ENCODE data around the gene PRKCB. TPM values are rescaled to one million over a fixed set of nuclear protein-coding genes. Genes with fewer than 3 reads are reported as not detected.
A peak's percentile ranks its signal among the peaks of the same experiment; 100 is the strongest.

Gene PRKCB
- total and polyA plus RNA-seq, 3 donors from 2014 or later: 25.5 to 49.7 (median 26.6) TPM

- no peak for DNase-seq
- 44 to 48% methylated on average over 11 of the region's 11 CpGs for WGBS, 2 donors
- Histone ChIP-seq H3K36me3 (ENCODE audit: low read depth, missing control alignments) (no peaks in the 10 kb centered on the region), H3K9me3 (no peaks in the 10 kb centered on the region), H3K4me3 (no peak overlapping the region), H3K27ac (peak overlapping the region in 1 of 2 donors; percentile 27), H3K27me3 (no peaks in the 10 kb centered on the region), H3K4me1 (peaks cover 34% of the 10 kb centered on the region)
- intact Hi-C loops (cut with DNase I; ENCODE audit: low total_unique reads): no loop called here
- TF ChIP-seq CTCF (IDR thresholded peaks at IDR 0.05) (no peak), POLR2A (IDR thresholded peaks at IDR 0.05) (no peak)
Observed at GRCh38 chr16:23857256-23857880, 21.6 kb downstream of the PRKCB start.

- Histone ChIP-seq H3K36me3 (ENCODE audit: low read depth, missing control alignments) (no peaks in the 10 kb centered on the region), H3K4me3 (no peak overlapping the region), H3K27me3 (no peaks in the 10 kb centered on the region), H3K4me1 (peaks cover 34% of the 10 kb centered on the region), H3K9me3 (no peaks in the 10 kb centered on the region), H3K27ac (peak overlapping the region in 1 of 2 donors; percentile 44)
- WGBS, 2 donors: 64 to 85% methylated on average over 1 of the region's 1 CpG
- no peak for DNase-seq
- no peak for TF ChIP-seq POLR2A (IDR thresholded peaks at IDR 0.05)
- TF ChIP-seq CTCF (IDR thresholded peaks at IDR 0.05): no peak
- intact Hi-C loops (cut with DNase I; ENCODE audit: low total_unique reads): no loop called here
Observed at GRCh38 chr16:23857881-23858269, 22.1 kb downstream of the PRKCB start.

- DNase-seq: peak; percentile 67
- no peaks in the 10 kb centered on the region for H3K36me3 ChIP-seq (ENCODE audit: low read depth, missing control alignments)
- 35 to 48% methylated on average over 1 of the region's 1 CpG for WGBS, 2 donors
- H3K27ac ChIP-seq: peak overlapping the region in 1 of 2 donors; percentile 44
- H3K27me3 ChIP-seq: no peaks in the 10 kb centered on the region
- no peak for TF ChIP-seq POLR2A (IDR thresholded peaks at IDR 0.05)
- no peak for TF ChIP-seq CTCF (IDR thresholded peaks at IDR 0.05)
- intact Hi-C loops (cut with DNase I; ENCODE audit: low total_unique reads): no loop called here
- H3K9me3 ChIP-seq: no peaks in the 10 kb centered on the region
- peaks cover 34% of the 10 kb centered on the region for H3K4me1 ChIP-seq
- no peak overlapping the region for H3K4me3 ChIP-seq
Observed at GRCh38 chr16:23858542-23858941, 22.8 kb downstream of the PRKCB start.

- Histone ChIP-seq H3K27me3 (no peaks in the 10 kb centered on the region), H3K9me3 (no peaks in the 10 kb centered on the region), H3K27ac (no peak overlapping the region), H3K36me3 (ENCODE audit: low read depth, missing control alignments) (no peaks in the 10 kb centered on the region), H3K4me3 (no peak overlapping the region), H3K4me1 (peaks cover 31% of the 10 kb centered on the region)
- intact Hi-C loops (cut with DNase I; ENCODE audit: low total_unique reads): no loop called here
- no peak for DNase-seq
- no peak for TF ChIP-seq CTCF (IDR thresholded peaks at IDR 0.05)
- TF ChIP-seq POLR2A (IDR thresholded peaks at IDR 0.05): no peak
- 79 to 84% methylated on average over 2 of the region's 2 CpGs for WGBS, 2 donors
Observed at GRCh38 chr16:23859713-23860269, 24.0 kb downstream of the PRKCB start.

GRCh38 chr16:23861874-23862273 is 26.1 kb downstream of the PRKCB start:
- no peaks in the 10 kb centered on the region for H3K9me3 ChIP-seq
- DNase-seq: no peak
- 75 to 87% methylated on average over 3 of the region's 3 CpGs for WGBS, 2 donors
- H3K4me3 ChIP-seq: no peak overlapping the region
- no peak for TF ChIP-seq POLR2A (IDR thresholded peaks at IDR 0.05)
- intact Hi-C loops (cut with DNase I; ENCODE audit: low total_unique reads): no loop called here
- no peaks in the 10 kb centered on the region for H3K27me3 ChIP-seq
- no peak overlapping the region for H3K27ac ChIP-seq
- H3K36me3 ChIP-seq (ENCODE audit: low read depth, missing control alignments): no peaks in the 10 kb centered on the region
- peaks cover 29% of the 10 kb centered on the region for H3K4me1 ChIP-seq

Measured in testis (tissue), 3 donors.